NOMO-1 (cell line): ENCODE results near the gene STBD1.
"Not testable (repeated sequence)": the region's sequence is repeated elsewhere in the genome, so short reads cannot be mapped to it uniquely, and the experiment has no call there.

Experiments
- DNase-seq, 2 experiments: peaks; one replicate each; lab custom pipeline; 2025; ENCODE audit not compliant: unreplicated experiment in 2 of 2; lab: John Stamatoyannopoulos, UW

STBD1 gene

DNA sequence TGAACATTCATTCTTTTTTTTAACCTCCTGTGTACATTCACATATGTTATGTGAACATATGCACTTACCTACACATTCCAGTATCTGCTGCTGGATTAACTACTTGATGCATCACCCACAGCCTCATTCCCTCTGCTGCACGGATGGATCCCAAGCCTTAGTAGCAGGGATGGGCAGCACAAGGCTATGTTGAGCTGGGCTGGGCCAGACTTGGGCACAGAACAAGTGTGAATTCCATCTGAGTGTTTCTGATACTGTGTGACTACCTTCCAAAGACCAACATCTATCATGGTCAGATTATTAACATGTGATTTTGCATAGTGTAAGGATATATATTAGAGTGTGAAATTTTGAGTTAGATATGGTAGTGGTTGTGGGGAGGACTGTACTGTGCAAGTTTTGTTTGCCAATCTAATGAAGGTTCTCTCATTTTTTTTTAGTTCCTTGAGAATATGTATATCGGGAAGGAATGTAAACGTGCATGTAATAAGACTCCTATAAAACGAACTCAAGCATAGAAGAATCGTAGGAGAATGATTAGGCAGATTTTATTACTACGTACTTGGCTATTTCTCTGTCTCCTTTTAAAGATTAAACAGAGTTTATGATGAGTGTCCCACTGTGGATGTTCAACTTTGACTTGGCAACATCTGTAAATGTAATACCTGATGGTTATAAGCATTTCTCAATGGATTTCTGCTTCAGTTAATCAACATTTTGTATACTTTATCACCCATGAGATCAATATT is 23.4 kb upstream of the STBD1 start:
- no peak for DNase-seq

DNA sequence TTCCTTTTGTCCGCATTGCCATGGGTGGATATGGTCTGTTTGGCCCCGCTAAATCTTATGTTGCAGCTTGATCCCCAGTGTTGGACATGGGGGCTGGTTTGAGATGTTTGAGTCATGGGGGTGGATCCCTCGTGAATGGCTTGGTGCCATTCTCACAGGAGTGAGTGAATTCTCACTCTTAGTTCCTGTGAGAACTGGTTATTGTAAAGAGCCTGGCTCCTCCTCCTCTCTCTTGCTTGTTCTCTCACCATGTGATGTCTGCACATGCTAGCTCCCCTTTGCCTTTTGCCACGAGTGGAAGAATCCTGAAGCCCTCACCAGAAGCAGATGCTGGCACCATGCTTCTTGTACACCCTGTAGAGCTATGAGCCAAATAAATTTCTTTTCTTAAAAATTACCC is 22.6 kb upstream of the STBD1 start:
- DNase-seq = no peak

DNA sequence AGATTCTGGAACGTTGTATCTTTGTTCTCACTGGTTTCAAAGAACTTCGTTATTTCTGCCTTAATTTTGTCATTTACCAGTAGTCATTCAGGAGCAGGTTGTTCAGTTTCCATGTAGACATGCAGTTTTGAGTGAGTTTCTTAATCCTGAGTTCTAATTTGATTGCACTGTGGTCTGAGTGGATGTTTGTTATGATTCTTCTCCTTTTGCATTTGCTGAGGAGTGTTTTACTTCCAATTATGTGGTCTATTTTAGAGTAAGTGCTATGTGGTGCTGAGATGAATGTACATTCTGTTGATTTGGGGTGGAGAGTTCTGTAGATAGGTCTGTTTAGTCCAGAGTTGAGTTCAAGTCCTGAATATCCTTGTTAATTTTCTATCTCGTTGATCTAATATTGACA is 18.7 kb upstream of the STBD1 start:
- not testable (repeated sequence) for DNase-seq

DNA sequence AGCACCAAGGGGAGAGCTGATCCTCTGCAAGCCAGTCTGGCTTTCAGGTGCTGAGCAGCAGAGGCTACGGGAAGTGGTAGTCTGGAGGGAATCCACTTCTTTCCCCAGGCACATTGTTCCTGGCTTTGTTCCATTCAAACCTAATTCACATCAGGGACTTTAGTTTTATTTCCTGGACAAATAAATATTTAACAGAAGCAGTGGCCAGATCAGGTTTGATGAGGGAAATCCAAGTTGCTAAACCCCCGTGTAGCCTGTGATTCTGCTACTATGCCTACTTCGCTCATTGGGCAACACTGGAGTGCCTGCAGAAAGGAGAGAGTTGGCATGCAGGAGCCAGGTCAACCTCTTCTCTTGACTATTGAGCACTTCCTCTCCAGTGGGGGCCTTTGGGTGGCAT is 13.8 kb upstream of the STBD1 start:
- no peak for DNase-seq

DNA sequence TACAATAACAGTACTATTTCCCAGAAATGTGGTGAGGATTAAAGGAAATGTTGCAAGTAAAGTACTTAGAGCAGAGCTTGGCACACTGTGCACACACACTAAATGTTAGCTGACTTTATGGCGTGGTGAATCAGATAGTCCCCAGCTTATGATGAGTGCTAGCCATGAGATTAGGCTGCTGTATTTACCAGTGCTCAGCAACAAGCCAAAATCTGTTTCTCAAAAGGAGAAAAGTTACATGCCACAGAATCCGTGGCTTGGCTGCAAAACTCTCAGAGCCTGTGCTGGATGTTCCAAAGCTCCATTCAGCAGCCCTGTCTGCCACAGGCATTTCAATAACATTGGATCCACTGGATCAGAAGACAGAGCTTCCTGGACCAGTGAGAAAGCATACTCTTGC is 12.8 kb upstream of the STBD1 start:
- DNase-seq = no peak

DNA sequence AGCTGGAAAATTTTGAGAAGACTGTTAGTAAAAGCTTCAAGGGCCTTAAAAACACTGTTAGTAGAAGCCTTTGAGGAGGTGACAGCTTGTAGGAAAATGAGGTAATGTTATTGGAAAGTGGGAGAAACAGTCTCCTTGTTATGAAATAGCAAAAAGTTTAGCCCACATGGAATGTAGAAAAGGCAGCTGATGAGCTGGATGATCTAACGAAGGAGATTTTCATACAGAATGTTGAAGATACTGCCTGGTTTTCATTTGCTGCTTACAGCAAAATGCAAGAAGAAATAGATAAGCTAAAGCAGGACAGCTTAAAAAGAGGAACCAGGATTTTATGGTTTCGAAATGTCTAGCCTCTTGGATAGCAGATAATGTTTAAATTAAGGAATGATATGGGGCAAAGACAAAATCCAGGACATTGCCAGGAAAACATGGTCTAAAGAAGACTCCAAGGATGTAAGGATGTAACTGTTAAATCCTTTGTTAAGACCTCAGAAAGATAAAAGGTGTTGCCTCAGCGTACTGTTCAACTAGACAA is 10.2 kb upstream of the STBD1 start:
- peak; percentile 0 to 50 for DNase-seq

DNA sequence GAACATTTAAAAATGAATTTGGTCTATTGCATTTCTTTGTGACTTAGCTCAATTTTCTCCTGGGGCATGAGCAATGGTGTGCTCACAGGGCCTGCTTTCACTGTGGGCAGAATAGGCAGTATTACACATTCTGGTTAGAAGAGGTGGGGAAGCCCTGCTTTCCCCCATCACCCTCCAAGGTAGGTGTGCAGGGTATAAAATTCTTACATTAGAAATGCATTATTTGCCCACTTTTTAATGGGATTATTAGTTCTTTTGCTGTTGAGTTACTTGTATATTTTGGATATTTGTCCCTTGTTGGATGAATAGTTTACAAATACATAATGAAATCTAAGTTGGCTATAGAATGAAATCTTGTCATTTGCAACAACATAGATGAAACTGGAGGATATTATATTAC is 8.3 kb upstream of the STBD1 start:
- DNase-seq = no peak

DNA sequence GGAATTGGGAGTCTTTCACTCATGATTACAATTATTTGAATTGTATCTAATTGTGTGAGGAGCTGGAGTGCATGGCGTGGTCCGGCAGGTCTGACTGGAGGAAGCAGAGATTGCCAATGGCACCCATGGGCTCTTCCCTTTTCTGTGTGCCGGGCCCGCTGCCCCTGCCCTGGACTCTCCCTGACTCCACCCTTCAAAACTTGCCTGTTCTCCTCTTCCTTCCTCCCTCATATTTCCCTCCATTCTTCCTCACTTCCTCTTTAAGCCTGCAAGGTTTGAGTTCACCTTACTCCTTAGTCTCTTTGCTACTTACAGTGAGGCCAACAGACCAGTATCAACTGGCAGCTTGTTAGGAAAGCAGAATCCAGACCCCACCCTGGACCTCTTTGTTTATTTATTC is 6.5 kb upstream of the STBD1 start:
- DNase-seq = peak; percentile 2 to 11

DNA sequence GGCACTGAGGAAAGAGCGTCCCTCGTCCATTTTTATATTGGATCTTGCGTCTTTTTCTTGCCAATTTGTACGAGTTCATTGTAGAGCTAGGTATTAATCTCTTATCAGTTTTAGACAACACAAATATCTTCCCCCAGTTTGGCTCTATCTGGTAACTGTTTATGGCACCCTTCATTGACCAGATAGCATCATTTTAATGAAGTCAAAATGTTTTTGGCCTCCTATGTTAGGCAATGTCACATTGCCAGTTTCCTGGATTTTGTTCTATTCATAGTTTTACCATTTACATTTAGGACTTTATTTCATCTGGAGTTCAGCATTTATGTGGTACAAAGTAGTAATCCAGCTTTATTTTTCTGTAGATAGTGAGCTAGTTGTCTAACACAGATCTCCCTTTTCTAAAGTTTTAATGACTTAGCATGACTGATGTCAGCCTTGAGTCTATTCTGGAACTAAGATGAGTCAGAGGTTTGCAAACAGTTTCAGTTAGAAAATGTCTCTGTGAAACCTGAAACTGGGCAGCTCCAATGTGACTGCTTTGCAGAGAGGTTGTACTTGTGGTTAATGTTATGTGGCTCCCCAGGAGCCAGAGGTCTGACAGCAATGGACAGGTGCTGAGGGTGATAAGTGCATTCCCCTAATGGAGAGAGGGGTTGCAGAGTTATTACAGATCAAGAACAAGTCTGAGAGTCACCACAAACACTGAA is 5.3 kb upstream of the STBD1 start:
- peak; percentile 33 to 92 for DNase-seq

DNA sequence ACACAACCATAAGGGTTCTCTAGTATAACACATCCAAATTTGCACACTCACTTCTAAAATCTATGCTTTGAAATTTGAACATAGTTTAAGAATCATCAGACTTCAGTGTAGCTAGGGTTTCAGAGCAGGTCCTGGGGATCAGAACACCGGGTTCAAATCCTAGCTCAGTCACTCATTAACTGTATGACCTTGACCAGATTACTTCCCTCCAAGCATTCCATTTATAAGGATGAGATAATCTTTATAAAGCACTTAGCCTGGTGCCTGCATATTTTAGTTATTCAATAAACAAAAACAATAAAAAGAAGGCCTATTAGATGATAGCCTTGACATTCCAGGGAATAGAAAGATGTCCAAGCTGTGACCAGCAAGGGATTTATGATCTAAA is 4.8 kb upstream of the STBD1 start:
- no peak for DNase-seq

DNA sequence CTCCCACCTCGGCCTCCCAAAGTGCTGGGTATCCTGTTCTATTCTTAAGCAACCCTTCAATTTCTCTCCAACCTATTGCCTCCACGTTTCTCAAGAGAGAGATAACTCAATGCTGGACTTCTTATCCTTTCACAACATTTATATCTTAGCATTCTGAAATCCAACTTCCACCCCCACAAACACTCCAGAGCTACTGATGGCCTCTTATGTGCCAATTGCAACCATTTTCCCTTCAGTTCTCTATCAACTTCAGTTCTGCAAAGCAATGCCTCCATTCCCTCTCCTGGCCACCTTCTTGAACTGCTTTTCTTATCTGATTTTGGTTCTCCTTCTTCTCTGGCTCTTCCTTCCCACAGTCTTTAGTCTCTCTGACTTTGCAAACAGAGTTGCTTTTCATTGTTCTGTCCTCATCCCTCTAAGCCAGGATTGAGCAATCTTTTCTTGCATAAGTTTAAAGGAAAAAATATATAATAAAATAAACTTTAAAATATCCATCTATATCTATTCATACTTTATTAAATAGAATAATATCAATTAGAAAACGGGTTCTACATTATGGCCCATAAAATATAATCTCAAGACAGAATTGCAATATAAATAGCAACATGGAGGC is 3.6 kb upstream of the STBD1 start:
- peak; percentile 54 for DNase-seq

DNA sequence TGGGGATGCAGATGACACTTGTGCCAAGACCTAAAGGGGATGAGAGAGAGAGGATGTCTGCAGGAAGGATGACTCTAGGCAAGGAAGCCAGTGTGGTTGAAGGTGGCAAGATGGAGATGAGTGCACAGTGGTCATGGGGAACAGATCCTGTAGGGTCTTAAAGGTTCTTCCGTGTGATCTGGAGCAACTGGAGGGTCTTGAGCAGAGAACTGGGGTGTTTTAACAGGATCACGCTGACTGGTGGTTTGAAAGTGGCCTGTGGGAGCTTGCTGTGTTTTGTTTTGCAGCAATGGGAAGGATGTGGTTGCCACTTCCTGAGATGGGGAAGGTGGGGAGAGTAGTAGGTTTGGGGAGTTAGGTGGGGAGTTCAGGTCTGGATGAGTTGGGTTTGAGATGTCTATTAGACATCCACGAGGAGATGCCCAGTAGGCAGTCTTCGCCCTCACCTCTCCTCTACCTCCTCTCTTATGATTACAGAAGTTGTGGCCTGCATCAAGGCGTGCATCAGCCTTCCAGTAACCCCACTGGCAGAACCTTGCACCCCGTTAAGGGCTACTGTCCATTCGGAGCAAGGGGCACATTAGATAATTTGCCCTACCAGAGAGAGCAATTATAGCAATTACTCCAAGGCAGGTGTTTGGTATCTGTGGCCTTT is 1.4 kb upstream of the STBD1 start:
- DNase-seq = peak in 1 of 2 experiments; percentile 2

DNA sequence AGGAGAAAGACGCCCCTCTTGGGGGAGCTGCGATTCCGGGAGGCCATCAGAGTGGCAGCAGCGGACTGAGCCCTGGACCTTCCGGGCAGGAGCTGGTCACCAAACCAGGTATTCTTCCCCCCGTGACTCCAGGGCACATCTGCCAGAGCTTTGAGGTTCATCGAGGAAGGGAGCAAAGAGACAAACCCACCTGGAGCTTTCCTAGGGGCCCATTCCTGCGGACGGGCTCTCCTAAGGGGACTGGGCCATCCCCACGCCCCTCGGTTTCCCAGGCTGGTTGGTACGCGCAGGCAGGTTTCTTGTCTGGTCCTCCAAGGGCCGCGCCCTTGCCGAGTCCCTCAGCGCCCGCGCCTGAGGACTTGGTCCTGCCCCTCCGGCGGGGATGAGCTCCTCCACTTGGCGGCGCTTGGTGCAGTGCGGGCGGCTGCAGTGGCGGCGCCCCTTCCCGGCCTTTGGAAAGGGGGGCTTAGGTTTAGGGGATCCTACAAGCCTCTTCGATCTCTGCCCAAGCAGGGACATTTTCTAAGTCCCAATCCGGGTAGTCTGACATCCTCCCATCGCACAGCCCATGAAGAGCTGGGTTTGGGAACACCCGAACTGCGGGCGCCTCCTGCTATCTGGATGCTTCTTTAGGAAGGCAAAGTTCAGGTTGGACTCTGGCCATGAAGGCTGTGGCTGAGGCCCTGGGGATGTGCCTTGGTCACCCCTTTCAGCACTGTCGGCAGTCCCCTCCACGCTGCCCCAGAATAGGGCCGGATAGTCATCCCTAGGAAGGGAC is 538 bp downstream of the STBD1 start:
- DNase-seq = peak; percentile 34 to 56

DNA sequence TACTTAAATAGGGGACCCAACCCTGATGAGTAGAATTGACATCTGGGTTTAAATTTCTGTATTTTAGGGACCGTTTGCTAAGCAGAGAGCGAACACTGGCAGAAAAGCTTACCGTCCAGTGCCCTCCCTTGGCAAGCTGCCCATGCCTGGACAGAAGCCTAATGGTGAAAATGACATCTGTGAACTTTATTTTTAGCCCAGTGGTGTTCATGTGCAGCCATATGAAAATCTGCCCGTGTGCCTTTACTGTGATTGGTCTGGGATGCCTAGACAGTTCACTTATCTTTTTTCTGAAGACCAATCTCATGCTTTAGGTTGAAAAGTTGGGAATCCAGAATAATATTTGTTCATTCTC is 1.1 kb downstream of the STBD1 start:
- DNase-seq = no peak

DNA sequence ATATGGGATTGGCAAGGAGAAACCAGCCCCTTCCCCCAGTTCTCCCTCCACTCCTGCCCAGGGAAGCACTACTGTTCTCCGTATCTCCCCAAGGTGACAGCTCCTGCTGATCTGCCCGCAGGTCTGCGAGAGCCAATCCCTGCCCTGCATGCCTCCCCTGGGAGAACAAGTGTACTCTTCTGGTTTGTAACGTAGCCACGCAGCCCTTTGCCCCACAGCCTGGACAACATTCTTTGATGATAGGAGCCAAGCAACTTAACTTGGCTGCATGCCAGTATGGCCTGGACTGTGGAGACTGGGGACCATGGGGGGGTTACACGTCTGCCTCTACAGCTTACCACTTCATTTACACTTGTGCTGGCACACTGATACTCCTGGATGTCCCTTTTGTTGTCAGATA is 2.0 kb downstream of the STBD1 start:
- DNase-seq = no peak

DNA sequence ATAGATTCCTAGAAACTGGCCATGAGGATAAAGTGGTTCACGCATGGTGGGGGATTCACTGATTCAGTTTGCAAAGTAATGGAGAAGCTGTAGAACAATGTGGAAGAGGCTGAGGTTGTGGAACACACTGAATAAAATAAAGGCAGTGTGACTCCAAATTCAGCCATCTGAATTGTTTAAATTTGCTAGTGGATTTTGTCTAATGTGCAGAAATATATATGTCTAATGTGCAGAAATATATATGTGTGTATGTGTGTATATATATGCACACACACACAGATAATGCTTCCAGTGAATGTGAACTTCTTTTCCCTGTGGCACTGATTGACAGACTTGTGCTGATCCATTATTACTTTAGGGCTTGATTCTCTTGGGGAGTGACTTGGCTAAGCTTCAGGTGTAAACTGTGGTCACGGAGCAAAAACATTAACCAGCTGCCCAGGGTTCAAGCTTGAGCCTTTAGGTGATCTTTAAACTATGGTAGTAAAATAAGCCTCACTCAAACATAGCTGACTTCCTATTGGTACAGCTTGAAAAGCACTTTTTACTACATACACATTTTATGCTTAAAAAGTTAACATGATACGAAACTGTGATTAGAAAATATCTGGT is 3.5 kb downstream of the STBD1 start:
- no peak for DNase-seq

DNA sequence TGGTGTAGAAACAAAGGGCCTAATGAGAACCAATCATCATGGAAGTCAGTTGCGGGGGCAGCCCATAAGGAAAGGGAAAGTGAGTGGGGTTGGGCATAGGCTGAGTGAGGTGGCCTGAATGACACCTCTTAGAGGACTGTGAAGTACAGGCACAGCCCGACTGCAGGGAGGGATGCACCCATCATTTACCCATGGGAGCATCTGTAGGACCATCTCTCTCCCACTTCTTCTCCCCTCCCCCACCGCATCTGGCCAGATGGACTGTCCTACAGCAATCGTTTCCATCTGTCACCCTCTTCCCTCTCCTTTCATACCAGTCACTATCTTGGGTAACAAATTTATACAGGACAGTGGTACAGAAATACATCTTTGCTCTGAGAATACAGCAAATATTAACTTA is 4.2 kb downstream of the STBD1 start:
- no peak for DNase-seq

DNA sequence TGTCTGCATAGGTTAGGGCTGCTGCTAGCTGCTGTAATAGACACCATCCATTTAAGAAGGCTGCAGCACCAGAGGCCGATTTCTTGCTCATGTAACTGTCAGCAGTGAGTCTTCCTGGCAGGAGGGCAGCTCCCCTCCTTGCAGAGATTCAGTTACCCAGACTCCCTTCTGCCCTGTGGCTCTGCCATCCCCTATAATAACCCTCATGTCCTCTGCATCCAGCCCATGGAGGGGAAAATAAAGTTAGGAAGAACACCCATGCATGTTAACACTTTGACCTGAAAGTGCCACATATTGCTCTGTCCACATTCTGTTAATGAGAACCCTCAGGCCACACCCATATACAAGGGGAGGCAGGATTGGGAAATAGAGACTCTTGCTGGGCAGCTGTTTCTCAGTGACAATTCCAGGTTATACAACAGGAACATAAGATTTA is 5.4 kb downstream of the STBD1 start:
- DNase-seq = peak; percentile 6 to 11

DNA sequence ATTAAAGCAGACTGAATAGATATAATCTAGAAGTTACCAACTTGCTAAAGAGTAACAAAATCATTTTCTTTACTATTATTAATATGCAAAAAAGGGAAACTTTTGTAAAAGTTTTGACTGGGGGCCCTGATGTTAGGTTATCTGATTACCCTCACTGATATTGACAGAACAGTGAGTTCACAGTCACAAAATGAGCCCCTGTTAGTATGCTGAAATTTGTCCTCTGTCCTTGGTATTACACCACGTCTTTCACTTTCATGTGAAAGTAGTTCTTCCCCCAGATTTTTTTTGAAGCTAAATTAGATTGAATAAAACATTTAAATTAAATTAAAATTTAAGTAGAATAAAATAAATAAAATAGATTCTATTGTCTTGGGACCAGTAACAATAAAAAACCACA is 5.9 kb downstream of the STBD1 start:
- DNase-seq = no peak

DNA sequence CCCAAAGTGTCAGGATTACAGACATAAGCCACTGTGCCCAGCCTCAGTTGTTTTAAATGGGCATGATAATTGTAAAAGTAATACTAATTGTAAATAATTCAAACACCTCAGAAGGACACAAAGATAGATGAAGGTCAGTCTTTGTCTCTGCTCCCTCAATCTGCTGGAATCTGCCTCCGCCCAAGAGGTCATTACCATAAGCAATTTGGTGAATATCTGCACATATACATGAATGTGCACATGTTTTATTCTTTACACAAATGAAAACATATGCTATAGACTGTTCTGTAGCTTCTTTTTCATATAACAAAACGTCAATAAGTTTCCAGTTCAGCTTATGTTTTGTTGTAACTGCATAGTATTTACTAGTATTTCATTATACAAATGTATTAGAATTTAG is 7.0 kb downstream of the STBD1 start:
- no peak for DNase-seq
